ENCODE measurements around the gene RCBTB2.

The RCBTB2 gene

DNA sequence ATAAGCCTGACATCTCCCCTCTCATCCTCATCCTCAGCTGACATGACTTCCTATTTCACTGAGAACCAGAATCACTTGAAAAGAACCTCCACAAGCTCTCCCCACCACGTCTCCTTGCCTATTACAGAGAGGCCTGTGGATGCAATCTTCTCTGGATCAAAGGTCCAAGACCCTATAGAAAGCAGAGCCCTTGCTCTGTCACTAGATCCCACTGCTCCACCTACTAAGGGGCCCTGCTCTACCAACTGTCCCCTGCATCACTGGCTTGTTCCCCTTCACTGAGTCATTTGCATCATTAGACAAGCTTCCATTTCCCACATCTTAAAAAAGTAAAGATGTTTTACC is 40.8 kb downstream of the RCBTB2 start:
- peaks cover 28% of the 10 kb centered on the region; the same call in 1 of the 2 replicates for H3K36me3 ChIP-seq (ENCODE audit: insufficient read depth, low read length)
- H3K27me3 ChIP-seq (ENCODE audit: insufficient read depth, low read length) = no peaks in the 10 kb centered on the region
- H3K9me3 ChIP-seq (ENCODE audit: insufficient read depth, low read depth, low read length) = peaks cover 6% of the 10 kb centered on the region; the same call in 1 of the 2 replicates
- no peak overlapping the region for H3K27ac ChIP-seq (ENCODE audit: low read depth, low read length)
- whole genome bisulfite sequencing = 88% methylated on average over 1 of the region's 1 CpG
- H3K9ac ChIP-seq (ENCODE audit: low read depth, low read length) = no peak overlapping the region
- peaks cover 7% of the 10 kb centered on the region; the same call in 1 of the 2 replicates for H3K4me1 ChIP-seq (ENCODE audit: insufficient read depth, low read length)
- no peak overlapping the region for H3K4me3 ChIP-seq (ENCODE audit: low read length)

DNA sequence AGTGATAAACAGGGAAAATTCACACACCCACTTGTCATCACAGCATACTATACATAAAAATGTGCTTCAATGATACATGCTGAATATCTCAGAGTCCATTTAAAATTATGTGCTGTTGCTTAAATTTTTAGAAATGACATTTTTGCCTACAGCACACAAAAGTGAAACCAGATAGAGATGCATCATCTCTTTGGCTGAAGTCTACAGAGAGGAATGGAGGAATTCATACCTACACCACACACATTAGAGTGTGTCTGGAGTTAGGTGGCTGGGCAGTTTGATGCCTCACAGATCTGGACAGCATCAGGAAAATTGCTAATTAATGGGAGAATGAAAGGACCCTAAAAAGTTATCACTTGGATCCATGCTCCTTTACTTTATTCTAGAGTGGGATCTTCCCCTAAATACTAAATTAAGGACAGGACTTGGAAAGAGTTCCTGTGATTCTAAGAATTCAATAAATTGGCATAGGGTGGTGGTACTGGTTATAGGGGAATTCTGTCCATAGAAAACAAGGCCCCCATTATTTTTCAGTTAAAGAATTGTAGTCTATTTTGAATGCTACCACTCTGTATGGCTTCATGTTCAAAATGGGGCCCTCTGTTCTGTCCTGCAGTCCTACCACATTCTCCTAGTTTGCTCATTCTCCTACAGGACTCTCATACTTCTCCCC is 41.3 kb downstream of the RCBTB2 start:
- Histone ChIP-seq H3K27me3 (ENCODE audit: insufficient read depth, low read length) (no peaks in the 10 kb centered on the region), H3K27ac (ENCODE audit: low read depth, low read length) (no peak overlapping the region), H3K36me3 (ENCODE audit: insufficient read depth, low read length) (peaks cover 28% of the 10 kb centered on the region; the same call in 1 of the 2 replicates), H3K4me3 (ENCODE audit: low read length) (no peak overlapping the region), H3K9me3 (ENCODE audit: insufficient read depth, low read depth, low read length) (peaks cover 6% of the 10 kb centered on the region; the same call in 1 of the 2 replicates), H3K4me1 (ENCODE audit: insufficient read depth, low read length) (peaks cover 4% of the 10 kb centered on the region; the same call in 1 of the 2 replicates), H3K9ac (ENCODE audit: low read depth, low read length) (no peak overlapping the region)

DNA sequence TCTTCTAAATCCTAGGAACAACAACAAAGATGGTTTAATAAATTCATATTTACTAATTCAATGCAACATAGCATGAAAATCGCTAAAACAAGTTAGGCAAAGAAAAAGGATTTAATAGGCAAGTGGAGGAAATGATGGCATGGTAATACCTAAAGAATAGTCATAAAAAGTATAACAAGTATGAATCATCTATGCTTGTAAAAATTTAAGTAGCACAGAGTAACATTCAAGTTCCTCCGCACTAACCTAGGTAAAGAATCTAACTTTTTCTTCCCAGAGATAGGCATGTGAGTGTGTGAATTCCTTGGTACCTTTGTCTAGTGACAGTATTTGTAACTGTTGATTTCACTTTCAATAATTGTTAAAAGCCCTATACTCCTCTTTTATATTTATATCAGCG is 42.6 kb downstream of the RCBTB2 start:
- 100% methylated on average over 2 of the region's 3 CpGs for WGBS
- H3K27me3 ChIP-seq (ENCODE audit: insufficient read depth, low read length) = no peaks in the 10 kb centered on the region
- peaks cover 6% of the 10 kb centered on the region; the same call in 1 of the 2 replicates for H3K9me3 ChIP-seq (ENCODE audit: insufficient read depth, low read depth, low read length)
- no peaks in the 10 kb centered on the region for H3K4me1 ChIP-seq (ENCODE audit: insufficient read depth, low read length)
- no peak overlapping the region for H3K4me3 ChIP-seq (ENCODE audit: low read length)
- H3K36me3 ChIP-seq (ENCODE audit: insufficient read depth, low read length) = peaks cover 18% of the 10 kb centered on the region; the same call in 1 of the 2 replicates
- no peak overlapping the region for H3K27ac ChIP-seq (ENCODE audit: low read depth, low read length)
- H3K9ac ChIP-seq (ENCODE audit: low read depth, low read length) = no peak overlapping the region

DNA sequence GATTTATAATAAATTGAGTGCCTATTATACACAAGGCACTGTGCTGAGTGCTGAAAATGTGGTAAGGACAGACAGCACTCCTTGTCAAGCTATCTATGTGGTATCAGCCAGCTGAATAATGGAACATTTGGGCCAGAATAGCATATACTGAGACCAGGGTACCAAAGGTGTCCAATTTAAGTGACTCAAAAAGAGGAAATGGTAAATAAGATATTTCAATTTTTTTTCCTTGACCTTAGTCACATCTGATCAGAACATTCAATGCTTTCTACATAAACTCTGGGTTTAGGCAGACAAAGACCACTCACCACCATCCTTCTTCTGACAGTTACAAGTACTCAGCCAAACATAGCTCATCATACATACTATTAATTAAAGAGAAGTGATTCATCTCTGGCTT is 43.2 kb downstream of the RCBTB2 start:
- H3K4me3 ChIP-seq (ENCODE audit: low read length) = no peak overlapping the region
- peaks cover 6% of the 10 kb centered on the region; the same call in 1 of the 2 replicates for H3K9me3 ChIP-seq (ENCODE audit: insufficient read depth, low read depth, low read length)
- no peaks in the 10 kb centered on the region for H3K4me1 ChIP-seq (ENCODE audit: insufficient read depth, low read length)
- peaks cover 18% of the 10 kb centered on the region; the same call in 1 of the 2 replicates for H3K36me3 ChIP-seq (ENCODE audit: insufficient read depth, low read length)
- H3K27me3 ChIP-seq (ENCODE audit: insufficient read depth, low read length) = no peaks in the 10 kb centered on the region
- no peak overlapping the region for H3K9ac ChIP-seq (ENCODE audit: low read depth, low read length)
- H3K27ac ChIP-seq (ENCODE audit: low read depth, low read length) = no peak overlapping the region

DNA sequence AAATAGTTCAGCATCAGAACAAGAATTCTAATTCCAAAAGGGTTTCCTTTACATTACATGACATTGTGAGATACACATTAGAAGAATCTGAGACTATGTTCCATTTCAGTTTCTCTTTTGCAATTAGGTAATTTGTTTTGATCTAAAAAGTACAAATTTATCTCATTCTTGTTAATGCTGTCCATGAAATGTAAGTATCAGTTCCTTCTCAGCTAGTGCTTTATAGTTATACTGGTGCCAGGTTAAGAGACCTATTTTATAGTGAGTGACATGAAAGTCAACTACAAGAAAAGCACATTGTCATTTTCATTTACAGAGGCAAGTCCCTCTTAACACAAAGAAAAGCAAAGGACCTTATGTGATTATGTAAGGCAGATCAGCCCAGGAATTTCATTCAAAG is 43.9 kb downstream of the RCBTB2 start:
- Histone ChIP-seq H3K9ac (ENCODE audit: low read depth, low read length) (no peak overlapping the region), H3K4me1 (ENCODE audit: insufficient read depth, low read length) (no peaks in the 10 kb centered on the region)

DNA sequence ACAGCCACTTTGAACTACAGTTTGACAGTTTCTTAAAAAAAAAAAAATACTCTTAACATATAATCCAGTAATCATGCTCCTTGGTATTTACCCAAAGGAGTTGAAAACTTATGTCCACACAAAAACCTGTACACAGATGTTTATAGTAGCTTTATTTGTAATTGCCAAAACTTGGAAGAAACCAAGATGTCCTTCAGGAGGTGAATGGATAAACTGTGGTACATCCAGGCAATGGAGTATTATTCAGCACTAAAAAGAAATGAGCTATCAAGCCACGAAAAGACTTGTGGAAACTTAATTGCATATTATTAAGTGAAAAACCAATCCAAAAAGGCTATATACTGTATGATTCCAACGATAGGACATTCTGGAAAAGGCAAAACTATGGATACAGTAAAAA is 44.9 kb downstream of the RCBTB2 start:
- no peaks in the 10 kb centered on the region for H3K4me1 ChIP-seq (ENCODE audit: insufficient read depth, low read length)
- no peak overlapping the region for H3K9ac ChIP-seq (ENCODE audit: low read depth, low read length)
- H3K4me3 ChIP-seq (ENCODE audit: low read length) = no peak overlapping the region
- no peak overlapping the region for H3K27ac ChIP-seq (ENCODE audit: low read depth, low read length)
- peaks cover 6% of the 10 kb centered on the region; the same call in 1 of the 2 replicates for H3K9me3 ChIP-seq (ENCODE audit: insufficient read depth, low read depth, low read length)
- WGBS = 100% methylated on average over 2 of the region's 2 CpGs
- peaks cover 18% of the 10 kb centered on the region; the same call in 1 of the 2 replicates for H3K36me3 ChIP-seq (ENCODE audit: insufficient read depth, low read length)
- H3K27me3 ChIP-seq (ENCODE audit: insufficient read depth, low read length) = no peaks in the 10 kb centered on the region

More for the DNA sequence above, 43.9 kb downstream of the RCBTB2 start:
- no peak overlapping the region for H3K27ac ChIP-seq (ENCODE audit: low read depth, low read length)
- H3K4me3 ChIP-seq (ENCODE audit: low read length) = no peak overlapping the region
- peaks cover 6% of the 10 kb centered on the region; the same call in 1 of the 2 replicates for H3K9me3 ChIP-seq (ENCODE audit: insufficient read depth, low read depth, low read length)
- no peaks in the 10 kb centered on the region for H3K27me3 ChIP-seq (ENCODE audit: insufficient read depth, low read length)
- peaks cover 18% of the 10 kb centered on the region; the same call in 1 of the 2 replicates for H3K36me3 ChIP-seq (ENCODE audit: insufficient read depth, low read length)

DNA sequence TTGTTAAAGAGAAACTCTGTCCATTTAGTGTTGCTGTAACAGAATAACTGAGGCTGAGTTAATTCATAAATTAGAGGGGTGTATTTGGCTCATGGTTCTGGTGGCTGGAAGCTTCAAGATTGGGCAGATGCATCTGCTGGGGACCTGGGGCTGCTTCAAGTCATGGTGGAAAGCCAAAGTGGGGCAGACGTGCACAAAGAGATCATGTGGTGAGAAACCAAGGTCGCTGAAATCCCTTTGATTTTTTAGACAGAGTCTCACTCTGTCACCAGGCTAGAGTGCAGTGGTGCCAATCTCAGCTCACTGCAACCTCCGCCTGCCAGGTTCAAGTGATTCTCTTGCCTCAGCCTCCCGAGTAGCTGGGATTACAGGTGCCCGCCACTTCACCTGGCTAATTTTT is 46.0 kb downstream of the RCBTB2 start:
- Histone ChIP-seq H3K9ac (ENCODE audit: low read depth, low read length) (no peak overlapping the region), H3K36me3 (ENCODE audit: insufficient read depth, low read length) (peaks cover 18% of the 10 kb centered on the region; the same call in 1 of the 2 replicates), H3K27ac (ENCODE audit: low read depth, low read length) (no peak overlapping the region), H3K27me3 (ENCODE audit: insufficient read depth, low read length) (no peaks in the 10 kb centered on the region), H3K4me1 (ENCODE audit: insufficient read depth, low read length) (no peaks in the 10 kb centered on the region), H3K4me3 (ENCODE audit: low read length) (no peak overlapping the region), H3K9me3 (ENCODE audit: insufficient read depth, low read depth, low read length) (peaks cover 6% of the 10 kb centered on the region; the same call in 1 of the 2 replicates)
- 94% methylated on average over 5 of the region's 5 CpGs for WGBS

DNA sequence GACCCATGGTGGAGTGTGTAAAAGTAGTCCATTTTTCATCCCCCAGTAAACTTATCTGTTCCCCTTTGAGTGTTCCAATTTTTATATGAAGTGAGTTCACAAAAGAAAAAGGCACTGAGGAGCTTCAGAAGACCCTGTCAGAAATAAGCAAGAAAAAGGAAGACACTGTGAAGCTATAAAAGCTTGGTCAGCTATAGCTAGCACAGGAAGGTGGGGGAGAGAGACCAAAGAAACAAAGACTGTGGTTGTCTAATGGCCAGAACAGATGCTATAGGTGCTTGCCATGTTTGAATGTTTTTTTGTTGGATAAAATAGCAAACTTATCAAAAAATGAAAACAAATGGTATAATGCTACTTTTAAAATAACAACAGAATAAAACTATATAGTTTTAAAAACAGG is 46.5 kb downstream of the RCBTB2 start:
- H3K9ac ChIP-seq (ENCODE audit: low read depth, low read length) = no peak overlapping the region
- no peaks in the 10 kb centered on the region for H3K4me1 ChIP-seq (ENCODE audit: insufficient read depth, low read length)
- no peak overlapping the region for H3K4me3 ChIP-seq (ENCODE audit: low read length)
- H3K27ac ChIP-seq (ENCODE audit: low read depth, low read length) = no peak overlapping the region
- H3K9me3 ChIP-seq (ENCODE audit: insufficient read depth, low read depth, low read length) = peaks cover 6% of the 10 kb centered on the region; the same call in 1 of the 2 replicates
- H3K27me3 ChIP-seq (ENCODE audit: insufficient read depth, low read length) = no peaks in the 10 kb centered on the region
- peaks cover 18% of the 10 kb centered on the region; the same call in 1 of the 2 replicates for H3K36me3 ChIP-seq (ENCODE audit: insufficient read depth, low read length)

DNA sequence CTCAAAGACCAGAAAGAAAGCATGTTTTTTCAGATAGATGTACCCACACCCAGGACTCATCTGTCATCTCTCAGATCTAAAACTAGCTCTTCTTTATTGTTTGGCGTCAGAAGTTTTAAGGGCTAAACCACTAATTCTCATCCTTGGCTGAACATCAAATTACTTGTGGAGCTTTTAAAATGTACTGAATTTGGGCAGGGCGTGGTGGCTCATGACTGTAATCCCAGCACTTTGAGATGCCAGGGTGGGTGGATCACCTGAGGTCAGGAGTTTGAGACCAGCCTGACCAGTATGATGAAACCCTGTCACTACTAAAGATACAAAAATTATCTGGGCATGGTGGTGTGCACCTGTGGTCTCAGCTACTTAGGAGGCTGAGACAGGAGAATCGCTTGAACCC is 47.4 kb downstream of the RCBTB2 start:
- Histone ChIP-seq H3K4me1 (ENCODE audit: insufficient read depth, low read length) (no peaks in the 10 kb centered on the region), H3K27me3 (ENCODE audit: insufficient read depth, low read length) (no peaks in the 10 kb centered on the region), H3K9me3 (ENCODE audit: insufficient read depth, low read depth, low read length) (peaks cover 6% of the 10 kb centered on the region; the same call in 1 of the 2 replicates), H3K9ac (ENCODE audit: low read depth, low read length) (no peak overlapping the region), H3K27ac (ENCODE audit: low read depth, low read length) (no peak overlapping the region), H3K4me3 (ENCODE audit: low read length) (no peak overlapping the region), H3K36me3 (ENCODE audit: insufficient read depth, low read length) (peaks cover 18% of the 10 kb centered on the region; the same call in 1 of the 2 replicates)
- WGBS = 93% methylated on average over 3 of the region's 3 CpGs

DNA sequence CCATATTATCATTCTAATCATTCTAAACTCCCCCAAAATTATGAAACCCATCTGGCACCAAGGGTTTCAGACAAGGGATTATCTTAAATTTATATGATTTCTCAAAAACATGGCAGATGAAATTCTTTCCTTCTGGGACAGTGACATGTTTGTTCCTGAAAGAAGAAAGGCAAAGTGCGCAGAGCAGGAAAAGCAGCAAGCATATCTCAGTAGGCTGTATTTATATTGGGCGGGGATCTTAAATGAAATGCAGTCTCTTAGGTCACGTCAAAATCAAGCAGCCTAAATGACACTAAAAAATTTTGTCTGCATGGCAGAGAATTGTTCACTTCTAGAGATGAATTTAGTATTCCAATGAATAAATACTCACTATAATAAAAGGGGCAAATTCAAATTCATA is 49.3 kb downstream of the RCBTB2 start:
- H3K9me3 ChIP-seq (ENCODE audit: insufficient read depth, low read depth, low read length) = peaks cover 6% of the 10 kb centered on the region; the same call in 1 of the 2 replicates
- H3K36me3 ChIP-seq (ENCODE audit: insufficient read depth, low read length) = peaks cover 13% of the 10 kb centered on the region; the same call in 1 of the 2 replicates
- WGBS = over 99% methylated on average over 3 of the region's 3 CpGs
- H3K4me3 ChIP-seq (ENCODE audit: low read length) = no peak overlapping the region
- H3K4me1 ChIP-seq (ENCODE audit: insufficient read depth, low read length) = no peaks in the 10 kb centered on the region
- H3K27ac ChIP-seq (ENCODE audit: low read depth, low read length) = no peak overlapping the region
- H3K9ac ChIP-seq (ENCODE audit: low read depth, low read length) = no peak overlapping the region
- H3K27me3 ChIP-seq (ENCODE audit: insufficient read depth, low read length) = no peaks in the 10 kb centered on the region

DNA sequence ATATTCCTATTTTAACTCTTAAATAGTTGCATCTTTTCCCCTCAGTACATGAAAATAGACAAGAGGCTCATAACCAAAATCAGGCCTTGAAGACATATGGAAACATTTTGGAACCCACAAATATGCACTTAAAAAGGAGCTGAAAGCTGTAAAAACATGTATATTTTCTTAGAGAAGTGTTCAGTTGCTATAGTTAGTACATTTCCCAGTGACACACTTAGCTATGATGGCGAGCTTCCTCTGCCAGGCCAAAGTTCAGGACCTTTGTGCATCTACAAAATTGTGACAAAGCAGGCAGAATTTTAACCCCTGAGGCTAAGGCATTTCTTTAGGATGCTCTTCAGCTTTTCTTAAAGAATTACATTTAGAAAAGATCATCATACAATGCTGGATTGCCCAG is 54.5 kb downstream of the RCBTB2 start:
- Histone ChIP-seq H3K9me3 (ENCODE audit: insufficient read depth, low read depth, low read length) (no peaks in the 10 kb centered on the region), H3K36me3 (ENCODE audit: insufficient read depth, low read length) (peaks cover 18% of the 10 kb centered on the region; the same call in 1 of the 2 replicates), H3K27ac (ENCODE audit: low read depth, low read length) (no peak overlapping the region), H3K9ac (ENCODE audit: low read depth, low read length) (no peak overlapping the region), H3K4me3 (ENCODE audit: low read length) (no peak overlapping the region), H3K27me3 (ENCODE audit: insufficient read depth, low read length) (no peaks in the 10 kb centered on the region), H3K4me1 (ENCODE audit: insufficient read depth, low read length) (no peaks in the 10 kb centered on the region)
- 89% methylated on average over 1 of the region's 1 CpG for WGBS

Data from HUES64 (cell line).